ENCODE results near the gene UCHL5. TPM values are rescaled to one million over a fixed set of nuclear protein-coding genes. Genes with fewer than 3 reads are reported as not detected.

Gene UCHL5
- total and polyA plus RNA-seq, 2 of the 13 experiments (the other 11 are each of a cell fraction or from before 2014, with no cell fraction given): 18.2 to 44.1 TPM

DNA sequence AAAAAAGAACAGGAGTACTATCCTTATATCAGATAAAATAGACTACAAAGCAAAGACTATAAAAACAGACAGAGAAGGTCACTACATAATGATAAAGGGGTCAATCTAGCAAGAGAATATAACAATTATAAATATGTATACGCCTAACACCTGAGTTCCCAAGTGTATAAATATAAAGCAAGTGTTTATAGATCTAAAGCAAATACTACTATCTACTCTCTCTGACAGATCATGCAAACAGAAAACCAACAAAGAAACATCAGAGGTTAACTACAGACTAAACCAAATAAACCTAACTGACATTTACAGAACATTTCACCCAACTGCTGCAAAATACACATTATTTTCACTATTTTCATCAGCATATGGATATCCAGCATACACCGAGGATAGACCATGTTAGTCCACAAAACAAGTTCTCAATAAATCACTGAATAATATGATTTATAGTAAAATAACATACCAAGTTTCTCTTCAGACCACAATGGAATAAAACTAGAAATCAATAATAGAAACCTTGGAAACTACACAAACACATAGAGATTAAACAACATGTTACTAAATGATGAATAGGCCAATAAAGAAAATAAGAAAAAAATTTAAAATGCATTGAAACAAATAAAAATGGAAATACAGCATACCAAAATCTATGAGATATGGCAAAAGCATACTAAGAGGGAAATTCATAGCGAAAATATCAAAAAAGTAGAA, 22.7 kb downstream of the UCHL5 start (continued):
- peak; percentile 64; the same call in 1 of the 2 replicates for TF ChIP-seq AHDC1 (CRISPR knock-in tag; IDR thresholded peaks at IDR 0.05; ENCODE audit: borderline replicate concordance)
- TF ChIP-seq ARID3A (IDR thresholded peaks at IDR 0.05; ENCODE audit: low read depth, low read length): peak; percentile 68
- TF ChIP-seq SOX13 (IDR thresholded peaks at IDR 0.05): no peak
- TF ChIP-seq SOX13 (CRISPR knock-in tag; conservative IDR thresholded peaks at IDR 0.05 in 1 of 2, IDR thresholded peaks at IDR 0.05 in 1 of 2): peak in 1 of 2 experiments; percentile 71; a peak in 2 of 4 replicates
- TF ChIP-seq SAP130 (CRISPR knock-in tag; IDR thresholded peaks at IDR 0.05; ENCODE audit: low read depth): peak; percentile 45; the same call in 1 of the 2 replicates
- TF ChIP-seq EP300 (IDR thresholded peaks at IDR 0.05; ENCODE audit: low read depth in 2 of 2, low read length in 2 of 2): peak in 1 of 2 experiments; percentile 34; a peak in 1 of 4 replicates
- no peak for TF ChIP-seq EP300 (CRISPR knock-in tag; IDR thresholded peaks at IDR 0.05; ENCODE audit: borderline replicate concordance)
- peak; percentile 81; the same call in 1 of the 2 replicates for TF ChIP-seq TBX3 (IDR thresholded peaks at IDR 0.05; ENCODE audit: borderline replicate concordance)
- no peak for TF ChIP-seq ZFP36 (IDR thresholded peaks at IDR 0.05; ENCODE audit: borderline replicate concordance, low read depth, low read length, partially characterized antibody)
- 0 out of 2 replicates have a peak, but pooled peaks have one; percentile 28 for TF ChIP-seq CREM (IDR thresholded peaks at IDR 0.05)
- no peak for TF ChIP-seq CREM (CRISPR knock-in tag; IDR thresholded peaks at IDR 0.05)
- TF ChIP-seq, protein P1, sequence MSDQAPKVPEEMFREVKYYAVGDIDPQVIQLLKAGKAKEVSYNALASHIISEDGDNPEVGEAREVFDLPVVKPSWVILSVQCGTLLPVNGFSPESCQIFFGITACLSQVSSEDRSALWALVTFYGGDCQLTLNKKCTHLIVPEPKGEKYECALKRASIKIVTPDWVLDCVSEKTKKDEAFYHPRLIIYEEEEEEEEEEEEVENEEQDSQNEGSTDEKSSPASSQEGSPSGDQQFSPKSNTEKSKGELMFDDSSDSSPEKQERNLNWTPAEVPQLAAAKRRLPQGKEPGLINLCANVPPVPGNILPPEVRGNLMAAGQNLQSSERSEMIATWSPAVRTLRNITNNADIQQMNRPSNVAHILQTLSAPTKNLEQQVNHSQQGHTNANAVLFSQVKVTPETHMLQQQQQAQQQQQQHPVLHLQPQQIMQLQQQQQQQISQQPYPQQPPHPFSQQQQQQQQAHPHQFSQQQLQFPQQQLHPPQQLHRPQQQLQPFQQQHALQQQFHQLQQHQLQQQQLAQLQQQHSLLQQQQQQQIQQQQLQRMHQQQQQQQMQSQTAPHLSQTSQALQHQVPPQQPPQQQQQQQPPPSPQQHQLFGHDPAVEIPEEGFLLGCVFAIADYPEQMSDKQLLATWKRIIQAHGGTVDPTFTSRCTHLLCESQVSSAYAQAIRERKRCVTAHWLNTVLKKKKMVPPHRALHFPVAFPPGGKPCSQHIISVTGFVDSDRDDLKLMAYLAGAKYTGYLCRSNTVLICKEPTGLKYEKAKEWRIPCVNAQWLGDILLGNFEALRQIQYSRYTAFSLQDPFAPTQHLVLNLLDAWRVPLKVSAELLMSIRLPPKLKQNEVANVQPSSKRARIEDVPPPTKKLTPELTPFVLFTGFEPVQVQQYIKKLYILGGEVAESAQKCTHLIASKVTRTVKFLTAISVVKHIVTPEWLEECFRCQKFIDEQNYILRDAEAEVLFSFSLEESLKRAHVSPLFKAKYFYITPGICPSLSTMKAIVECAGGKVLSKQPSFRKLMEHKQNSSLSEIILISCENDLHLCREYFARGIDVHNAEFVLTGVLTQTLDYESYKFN (CRISPR knock-in tag; conservative IDR thresholded peaks at IDR 0.05): peak; percentile 58
- TF ChIP-seq FOXA1 (IDR thresholded peaks at IDR 0.05): 0 out of 2 replicates have a peak, but pooled peaks have one; percentile 57
- peak; percentile 50; the same call in 1 of the 2 replicates for TF ChIP-seq FOXA1 (CRISPR knock-in tag; IDR thresholded peaks at IDR 0.05)
- peak; percentile 39; the same call in 1 of the 2 replicates for TF ChIP-seq GATAD2A (CRISPR knock-in tag; IDR thresholded peaks at IDR 0.05)
- TF ChIP-seq FOXA3 (CRISPR knock-in tag; IDR thresholded peaks at IDR 0.05): peak; percentile 73
- TF ChIP-seq ZNF768 (CRISPR knock-in tag; IDR thresholded peaks at IDR 0.05): no peak
- TF ChIP-seq ZNF644 (CRISPR knock-in tag; IDR thresholded peaks at IDR 0.05; ENCODE audit: low read depth): no peak

All from HepG2 (cell line).